Measurements from ENCODE around the gene ARHGAP22. TPM values are rescaled to one million over a fixed set of nuclear protein-coding genes. Genes with fewer than 3 reads are reported as not detected.

Gene ARHGAP22
- total RNA-seq, 1 experiment from 2014 or later, result 9.9 TPM

DNA sequence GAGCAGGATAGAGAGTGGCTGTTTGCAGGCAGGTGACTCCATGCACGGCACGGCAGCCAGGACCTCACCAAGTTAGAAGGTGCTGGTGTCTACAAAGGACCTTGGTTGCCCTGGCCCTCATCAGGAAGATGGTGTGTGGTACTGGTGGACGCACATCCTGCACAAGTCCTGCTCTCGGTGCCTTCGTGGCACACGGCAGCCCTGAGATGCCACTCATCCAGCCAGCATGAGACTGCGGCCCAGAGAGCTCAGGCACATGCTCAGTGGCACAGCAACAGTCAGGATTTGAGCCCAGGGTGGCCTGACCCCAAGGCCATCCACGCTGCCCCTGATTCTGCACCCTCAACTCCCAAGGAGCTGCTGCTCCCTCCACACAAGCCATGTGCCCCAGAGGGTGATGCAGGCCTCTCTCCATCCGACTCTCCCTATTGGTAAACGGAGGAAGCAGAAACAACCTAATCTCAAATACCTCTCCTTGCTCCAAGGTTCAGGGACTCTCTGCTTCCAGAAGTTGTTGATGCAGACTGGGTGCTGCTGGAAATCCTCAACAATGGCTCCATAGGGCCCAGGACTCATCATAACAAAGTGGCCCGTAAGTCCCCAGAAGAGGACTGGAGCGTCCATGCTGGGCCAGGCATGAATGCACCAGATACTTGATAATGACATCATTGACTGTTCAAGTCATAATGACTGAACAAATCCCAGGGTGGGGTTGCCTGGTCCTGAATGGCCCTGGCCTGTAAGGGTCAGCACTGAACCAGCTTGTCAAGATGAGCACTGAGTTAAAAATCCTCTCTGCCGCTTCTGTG is 93.6 kb downstream of the ARHGAP22 start:
- Histone ChIP-seq H3K9ac (ENCODE audit: low read length) (no peak overlapping the region), H3K27me3 (ENCODE audit: insufficient read depth, low read length) (no peaks in the 10 kb centered on the region), H3K9me3 (ENCODE audit: control insufficient read depth in 1 of 2, insufficient read depth in 1 of 2, low read depth in 1 of 2, low read length in 2 of 2) (peaks cover 0 to 5% of the 10 kb centered on the region in 2 experiments; a peak in 1 of 4 replicates), H2AFZ (ENCODE audit: low read depth, low read length, poor library complexity, severe bottlenecking) (no peak overlapping the region), H3K27ac (ENCODE audit: low read depth, low read length) (no peak overlapping the region), H4K20me1 (ENCODE audit: insufficient read depth) (no peaks in the 10 kb centered on the region), H3K79me2 (ENCODE audit: insufficient read depth, low read length) (no peaks in the 10 kb centered on the region), H3K4me1 (ENCODE audit: control insufficient read depth in 1 of 2, insufficient read depth in 2 of 2, low read length in 2 of 2) (peaks cover 5 to 15% of the 10 kb centered on the region in 2 experiments; a peak in 3 of 4 replicates), H3K36me3 (ENCODE audit: control insufficient read depth in 1 of 2, insufficient read depth in 2 of 2, low read length in 2 of 2) (no peaks in the 10 kb centered on the region), H3K9me2 (ENCODE audit: insufficient read depth) (no peaks in the 10 kb centered on the region), H3K4me2 (ENCODE audit: low read length) (no peak overlapping the region), H3K4me3 (replicated peaks in 1 of 2; ENCODE audit: low read depth in 1 of 2, low read length in 2 of 2) (no peak overlapping the region)
- no peak for ATAC-seq
- ChIA-PET RAD21 (ENCODE audit: low non-redundant PET in 1 of 2, low total read pairs in 2 of 2, uncharacterized antibody in 2 of 2, unreplicated experiment in 2 of 2) (no interaction called here), POLR2A (no interaction called here), CTCF (no interaction called here)
- intact Hi-C loops (cut with micrococcal nuclease), result no loop called here
- no TSS peak for BruUV-seq (replicated peaks)
- no peak for DNase-seq (ENCODE audit: low read depth, low spot score)
- TF ChIP-seq, protein P1, sequence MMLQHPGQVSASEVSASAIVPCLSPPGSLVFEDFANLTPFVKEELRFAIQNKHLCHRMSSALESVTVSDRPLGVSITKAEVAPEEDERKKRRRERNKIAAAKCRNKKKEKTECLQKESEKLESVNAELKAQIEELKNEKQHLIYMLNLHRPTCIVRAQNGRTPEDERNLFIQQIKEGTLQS (IDR thresholded peaks at IDR 0.05), result no peak
- TF ChIP-seq, protein P2, sequence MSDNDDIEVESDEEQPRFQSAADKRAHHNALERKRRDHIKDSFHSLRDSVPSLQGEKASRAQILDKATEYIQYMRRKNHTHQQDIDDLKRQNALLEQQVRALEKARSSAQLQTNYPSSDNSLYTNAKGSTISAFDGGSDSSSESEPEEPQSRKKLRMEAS (IDR thresholded peaks at IDR 0.05), result no peak
- TF ChIP-seq, protein P3, sequence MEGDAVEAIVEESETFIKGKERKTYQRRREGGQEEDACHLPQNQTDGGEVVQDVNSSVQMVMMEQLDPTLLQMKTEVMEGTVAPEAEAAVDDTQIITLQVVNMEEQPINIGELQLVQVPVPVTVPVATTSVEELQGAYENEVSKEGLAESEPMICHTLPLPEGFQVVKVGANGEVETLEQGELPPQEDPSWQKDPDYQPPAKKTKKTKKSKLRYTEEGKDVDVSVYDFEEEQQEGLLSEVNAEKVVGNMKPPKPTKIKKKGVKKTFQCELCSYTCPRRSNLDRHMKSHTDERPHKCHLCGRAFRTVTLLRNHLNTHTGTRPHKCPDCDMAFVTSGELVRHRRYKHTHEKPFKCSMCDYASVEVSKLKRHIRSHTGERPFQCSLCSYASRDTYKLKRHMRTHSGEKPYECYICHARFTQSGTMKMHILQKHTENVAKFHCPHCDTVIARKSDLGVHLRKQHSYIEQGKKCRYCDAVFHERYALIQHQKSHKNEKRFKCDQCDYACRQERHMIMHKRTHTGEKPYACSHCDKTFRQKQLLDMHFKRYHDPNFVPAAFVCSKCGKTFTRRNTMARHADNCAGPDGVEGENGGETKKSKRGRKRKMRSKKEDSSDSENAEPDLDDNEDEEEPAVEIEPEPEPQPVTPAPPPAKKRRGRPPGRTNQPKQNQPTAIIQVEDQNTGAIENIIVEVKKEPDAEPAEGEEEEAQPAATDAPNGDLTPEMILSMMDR (IDR thresholded peaks at IDR 0.05 in 2 of 3, conservative IDR thresholded peaks at IDR 0.05 in 1 of 3; ENCODE audit: borderline replicate concordance in 1 of 3, insufficient read depth in 1 of 3, low read depth in 2 of 3, low read length in 2 of 3), result no peak
- TF ChIP-seq SRF (IDR thresholded peaks at IDR 0.05; ENCODE audit: low read depth), result no peak
- TF ChIP-seq ZFX (IDR thresholded peaks at IDR 0.05), result no peak
- no peak for TF ChIP-seq ZNF274 (IDR thresholded peaks at IDR 0.05; ENCODE audit: low read depth, low read length)
- no peak for TF ChIP-seq ELF1 (IDR thresholded peaks at IDR 0.05; ENCODE audit: borderline replicate concordance, low read depth)
- no peak for TF ChIP-seq YY1 (IDR thresholded peaks at IDR 0.05; ENCODE audit: extremely low read depth, insufficient replicate concordance, low read depth, low read length)
- no peak for TF ChIP-seq SP1 (IDR thresholded peaks at IDR 0.05; ENCODE audit: low read depth)

Data from HCT116 (cell line).